ENCODE results near the gene C16orf87.
"Not testable (repeated sequence)": the region's sequence is repeated elsewhere in the genome, so short reads cannot be mapped to it uniquely, and the experiment has no call there.

C16orf87 gene, protein sequence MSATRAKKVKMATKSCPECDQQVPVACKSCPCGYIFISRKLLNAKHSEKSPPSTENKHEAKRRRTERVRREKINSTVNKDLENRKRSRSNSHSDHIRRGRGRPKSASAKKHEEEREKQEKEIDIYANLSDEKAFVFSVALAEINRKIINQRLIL

DNA sequence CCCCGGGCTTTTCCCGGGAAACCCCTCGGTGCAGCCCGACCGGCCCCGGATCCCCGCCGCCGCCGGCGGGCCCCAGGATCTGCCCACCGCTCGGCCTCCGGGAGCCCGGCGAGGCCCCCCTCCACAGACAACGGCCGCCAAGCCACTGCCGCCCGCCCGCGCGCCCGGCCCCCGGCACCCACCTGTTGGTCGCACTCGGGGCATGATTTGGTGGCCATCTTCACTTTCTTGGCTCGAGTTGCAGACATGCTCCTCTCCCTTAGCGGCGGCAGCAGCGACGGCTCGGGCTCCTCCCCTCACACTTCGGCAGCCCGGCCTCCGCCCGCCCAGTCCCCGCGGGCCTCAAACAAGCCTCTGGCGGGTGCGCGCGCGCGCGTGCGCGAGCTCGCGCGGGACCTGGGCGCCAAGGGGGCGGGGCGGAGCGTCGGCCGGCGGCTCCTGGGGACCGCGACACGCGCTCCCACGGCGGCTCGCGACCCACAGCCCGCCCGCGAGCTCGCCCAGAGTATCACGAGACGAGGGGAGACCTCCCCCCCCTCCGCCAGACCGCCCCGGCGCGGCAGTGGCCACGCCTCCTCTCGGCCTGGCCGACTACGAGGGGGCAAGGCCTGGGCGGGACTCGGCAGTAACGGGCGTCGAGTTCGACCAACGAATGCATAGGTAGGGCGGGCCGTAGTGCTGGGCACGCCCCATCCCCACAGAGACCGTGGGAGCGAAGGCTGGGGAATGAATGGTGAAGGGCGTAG, at the start of gene C16orf87:
Gene C16orf87 (minus strand): TSS at position 279 of the 746 bp plus-strand sequence. CDS start 31 bp downstream, at position 248.
- peak; percentile 91 for DNase-seq

DNA sequence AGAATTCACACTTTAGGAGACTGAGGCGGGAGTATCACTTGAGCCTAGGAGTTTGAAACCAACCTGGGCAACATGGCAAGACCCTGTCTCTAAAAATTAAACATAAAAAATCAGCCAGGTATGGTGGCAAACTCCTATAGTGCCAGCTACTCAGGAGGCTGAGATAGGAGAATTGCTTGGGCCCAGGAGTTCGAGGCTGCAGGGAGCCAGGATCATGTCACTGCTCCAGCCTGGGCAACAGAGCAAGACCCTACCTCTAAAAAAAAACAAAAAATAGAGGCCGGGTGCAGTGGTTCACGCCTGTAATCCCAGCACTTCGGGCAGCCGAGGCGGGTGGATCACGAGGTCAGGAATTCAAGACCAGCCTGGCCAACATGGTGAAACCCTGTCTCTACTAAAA, 44.3 kb upstream of the C16orf87 start:
- no peak for DNase-seq

DNA sequence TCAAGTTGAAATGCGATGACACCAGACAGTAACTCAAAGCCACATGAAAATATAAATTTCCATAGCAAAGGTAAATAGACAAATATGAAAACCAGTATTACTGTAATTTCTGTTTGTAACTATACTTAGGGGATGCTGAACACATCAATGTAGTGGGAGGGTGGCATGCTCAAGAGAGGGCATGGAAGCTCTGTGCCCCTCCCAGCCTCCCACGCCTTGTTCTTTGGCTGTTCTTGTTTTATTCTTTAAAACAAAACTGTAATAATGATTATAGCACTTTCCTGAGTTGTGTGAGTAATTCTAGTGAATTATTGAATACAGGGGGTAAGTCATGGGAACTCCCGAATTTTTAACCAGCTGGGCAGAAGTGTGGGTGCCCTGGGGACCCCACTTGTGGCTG, 42.2 kb upstream of the C16orf87 start:
- DNase-seq, result no peak

DNA sequence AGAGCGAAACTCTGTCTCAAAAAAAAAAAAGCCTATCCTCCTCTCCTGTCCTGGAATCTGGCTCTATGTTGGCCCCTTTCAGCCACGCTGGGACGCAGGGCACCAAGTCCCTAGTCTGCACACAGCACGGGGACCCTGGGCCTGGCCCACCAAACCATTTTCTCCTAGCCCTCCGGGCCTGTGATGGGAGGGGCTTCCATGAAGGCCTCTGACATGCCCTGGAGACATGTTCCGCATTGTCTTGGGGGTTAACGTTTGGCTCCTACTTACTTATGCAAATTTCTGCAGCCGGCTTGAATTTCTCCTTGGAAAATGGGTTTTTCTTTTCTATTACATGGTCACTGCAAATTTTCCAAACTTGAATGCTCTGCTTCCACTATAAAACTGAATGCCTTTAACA, 40.6 kb upstream of the C16orf87 start:
- no peak for DNase-seq

DNA sequence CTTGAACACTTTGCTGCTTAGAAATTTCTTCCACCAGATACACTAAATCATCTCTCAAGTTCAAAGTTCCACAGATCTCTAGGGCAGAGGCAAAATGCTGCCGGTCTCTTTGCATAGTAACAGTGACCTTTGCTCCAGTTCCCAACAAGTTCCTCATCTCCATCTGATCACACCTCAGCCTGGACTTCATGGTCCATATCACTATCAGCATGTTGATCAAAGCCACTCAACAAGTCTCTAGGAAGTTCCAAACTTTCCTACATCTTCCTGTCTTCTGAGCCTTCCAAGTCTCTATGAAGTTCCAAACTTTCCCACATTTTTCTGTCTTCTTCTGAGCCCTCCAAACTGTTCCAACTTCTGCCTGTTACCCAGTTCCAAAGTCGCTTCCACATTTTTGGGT, 37.9 kb upstream of the C16orf87 start:
- DNase-seq, result not testable (repeated sequence)

DNA sequence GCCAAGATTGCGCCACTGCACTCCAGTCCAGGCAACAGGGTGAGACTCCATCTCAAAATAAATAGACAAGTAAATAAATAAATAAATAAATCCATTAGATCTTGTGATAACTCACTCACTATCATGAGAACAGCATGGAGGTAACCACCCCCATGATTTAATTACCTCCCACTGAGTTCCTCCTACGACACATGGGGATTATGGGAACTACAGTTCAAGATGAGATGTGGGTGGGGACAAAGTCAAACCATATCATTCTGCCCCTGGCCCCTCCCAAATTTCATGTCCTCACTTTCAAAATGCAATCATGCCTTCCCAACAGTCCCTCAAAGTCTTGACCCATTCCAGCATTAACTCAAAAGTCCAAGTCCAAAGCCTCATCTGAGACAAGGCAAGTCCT, 36.5 kb upstream of the C16orf87 start:
- not testable (repeated sequence) for DNase-seq

DNA sequence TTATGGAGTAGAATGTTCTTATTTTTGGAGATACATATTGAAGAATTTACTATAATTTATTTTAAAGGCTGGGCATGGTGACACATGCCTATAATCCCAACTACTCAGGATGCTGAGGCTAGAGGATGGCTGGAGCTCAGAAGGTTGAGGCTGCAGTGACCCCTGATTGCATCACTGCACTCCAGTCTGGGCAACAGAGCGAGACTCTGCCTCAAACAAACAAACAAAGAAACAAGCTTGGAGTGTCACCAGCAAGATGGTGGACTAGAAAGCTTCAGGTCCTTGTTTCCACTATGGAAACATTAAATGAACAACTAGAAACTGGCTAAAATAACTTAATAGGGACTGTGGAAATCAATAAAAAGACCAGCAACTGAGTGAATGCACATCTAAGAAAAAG, 35.3 kb upstream of the C16orf87 start:
- no peak for DNase-seq

DNA sequence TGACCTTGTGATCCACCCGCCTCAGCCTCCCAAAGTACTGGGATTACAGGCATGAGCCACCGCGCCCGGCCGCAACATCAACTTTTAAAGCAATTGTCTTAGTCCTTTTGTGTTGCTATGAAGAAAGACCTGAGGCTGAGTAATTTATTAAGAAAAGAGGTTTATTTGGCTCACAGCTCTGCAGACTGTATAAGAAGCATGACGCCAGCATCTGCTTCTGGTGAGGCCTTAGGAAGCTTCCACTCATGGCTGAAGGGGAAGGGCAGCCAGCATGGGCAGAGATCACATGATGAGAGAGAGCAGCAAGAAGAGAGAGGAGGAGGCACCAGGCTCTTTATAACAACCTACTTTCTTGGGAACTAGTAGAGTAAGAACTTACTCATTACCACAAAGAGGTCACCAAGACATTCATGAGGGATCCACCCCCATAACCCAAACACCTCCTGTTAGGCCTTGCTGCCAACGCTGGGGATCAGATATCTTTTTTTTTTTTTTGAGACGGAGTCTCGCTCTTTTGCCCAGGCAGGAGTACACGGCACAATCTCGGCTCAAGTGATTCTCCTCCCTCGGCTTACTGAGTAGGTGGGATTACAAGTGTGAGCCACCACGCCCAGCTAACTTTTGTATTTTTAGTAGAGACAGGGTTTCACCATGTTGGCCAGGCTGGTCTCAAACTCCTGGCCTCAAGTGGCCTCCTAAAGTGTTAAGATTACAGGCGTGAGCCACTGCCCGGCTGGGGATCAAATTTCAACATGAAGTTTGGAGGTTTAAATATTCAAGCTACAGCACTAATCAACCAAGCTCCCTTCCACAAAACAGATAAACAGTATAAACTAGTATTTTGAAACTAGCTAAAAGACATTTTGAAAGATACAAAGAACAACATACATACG, 31.8 kb upstream of the C16orf87 start:
- no peak for DNase-seq

DNA sequence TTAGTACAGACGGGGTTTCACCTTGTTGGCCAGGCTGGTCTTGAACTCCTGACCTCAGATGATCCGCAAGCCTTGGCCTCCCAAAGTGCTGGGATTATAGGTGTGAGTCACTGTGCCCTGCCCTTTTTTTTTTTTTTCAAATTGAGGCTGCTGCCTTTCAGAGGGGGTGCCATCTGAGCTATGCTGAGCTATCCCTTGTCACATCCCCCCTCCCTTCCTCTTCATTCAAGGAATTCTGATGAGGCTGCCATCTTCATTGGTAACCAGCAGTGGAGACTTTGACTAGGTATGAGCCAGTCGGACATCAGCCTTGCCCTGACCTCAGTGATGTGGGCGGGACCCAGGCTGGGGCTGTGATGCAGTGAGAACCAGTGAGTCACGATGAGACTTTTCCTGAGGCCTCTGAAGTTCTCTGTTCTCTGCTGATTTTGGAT, 28.8 kb upstream of the C16orf87 start:
- peak; percentile 46 for DNase-seq

DNA sequence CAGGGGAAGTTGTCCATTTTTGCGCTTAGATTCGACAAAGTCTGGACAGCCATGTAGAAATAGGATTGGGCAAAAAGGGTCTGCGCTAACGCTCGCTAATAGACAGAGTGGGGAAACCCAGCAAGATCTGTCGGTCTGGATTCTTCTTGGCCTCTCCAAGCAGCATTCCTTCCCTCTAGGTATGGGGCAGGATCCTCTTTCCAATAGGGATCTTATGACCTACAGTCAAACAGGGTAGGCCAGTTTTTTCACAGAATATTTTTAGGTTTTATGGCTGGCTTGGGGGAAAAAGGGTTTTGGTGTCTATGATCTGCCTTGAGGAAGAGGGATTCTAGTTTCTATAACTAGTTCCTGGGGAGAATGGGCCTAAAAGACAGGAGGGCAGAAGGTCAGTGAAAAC, 27.2 kb upstream of the C16orf87 start:
- no peak for DNase-seq

DNA sequence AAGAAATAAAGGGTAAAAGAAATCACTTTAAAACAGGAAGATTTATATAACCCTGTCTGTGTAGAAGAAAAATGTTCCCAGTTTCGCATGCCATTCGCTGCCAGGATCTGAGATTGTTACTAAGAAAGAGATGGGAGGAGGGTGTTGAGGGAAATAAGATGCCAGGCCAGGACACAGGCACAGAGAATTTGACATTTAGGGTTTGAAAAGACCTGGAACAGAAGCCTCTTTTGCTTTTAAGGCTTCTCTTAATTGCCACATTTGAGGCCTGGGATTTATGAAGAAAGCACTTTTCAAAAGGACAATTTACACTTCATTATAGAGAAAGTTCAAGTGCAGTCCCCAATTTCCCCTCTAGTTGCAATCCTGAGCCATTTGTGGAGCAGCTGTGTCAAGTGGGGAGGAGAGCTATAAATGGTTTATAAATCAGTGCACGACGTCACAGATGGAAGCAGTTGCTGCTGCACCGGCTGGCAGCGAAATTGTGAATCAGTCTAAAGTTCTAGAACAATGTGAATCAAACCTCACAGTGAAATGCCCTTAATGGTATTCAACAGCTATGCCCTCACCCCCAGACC, 26.5 kb upstream of the C16orf87 start:
- no peak for DNase-seq

DNA sequence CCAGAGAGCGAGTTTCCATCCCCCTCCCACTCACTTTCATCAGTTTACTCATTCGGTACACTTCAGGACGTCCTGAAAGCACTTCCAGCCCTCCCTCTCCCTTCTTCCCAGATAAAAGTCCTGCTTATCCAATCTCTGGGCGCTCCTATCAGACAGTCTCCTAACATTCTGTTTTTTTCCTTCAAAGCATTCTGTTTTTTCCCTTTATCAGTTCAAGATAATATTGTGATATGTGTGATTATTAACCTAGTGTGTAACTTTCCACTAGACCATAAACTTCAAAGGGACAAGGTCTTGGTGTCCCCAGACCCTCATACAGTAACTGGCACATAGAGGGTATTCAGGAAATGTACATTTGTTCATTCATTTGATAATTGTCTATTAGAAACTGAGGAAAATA, 24.4 kb upstream of the C16orf87 start:
- DNase-seq, result no peak

DNA sequence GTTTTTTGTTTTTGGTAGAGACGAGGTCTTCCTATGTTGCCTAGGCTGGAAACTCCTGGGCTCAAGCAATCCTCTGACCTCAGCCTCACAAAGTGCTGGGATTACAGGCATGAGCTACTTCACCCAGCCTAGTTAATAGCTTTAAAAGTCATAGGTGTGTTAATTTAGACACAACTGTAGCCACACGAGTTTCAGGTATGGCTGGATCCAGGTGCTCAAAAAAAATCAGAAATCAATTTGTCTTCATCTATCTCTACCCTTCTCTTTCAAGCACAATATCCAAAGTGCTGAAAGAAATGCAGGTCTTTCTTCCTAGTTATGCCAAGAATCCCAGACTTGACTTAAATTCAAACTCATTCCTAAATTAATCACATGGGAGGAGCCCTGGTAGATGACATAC, 23.9 kb upstream of the C16orf87 start:
- no peak for DNase-seq

DNA sequence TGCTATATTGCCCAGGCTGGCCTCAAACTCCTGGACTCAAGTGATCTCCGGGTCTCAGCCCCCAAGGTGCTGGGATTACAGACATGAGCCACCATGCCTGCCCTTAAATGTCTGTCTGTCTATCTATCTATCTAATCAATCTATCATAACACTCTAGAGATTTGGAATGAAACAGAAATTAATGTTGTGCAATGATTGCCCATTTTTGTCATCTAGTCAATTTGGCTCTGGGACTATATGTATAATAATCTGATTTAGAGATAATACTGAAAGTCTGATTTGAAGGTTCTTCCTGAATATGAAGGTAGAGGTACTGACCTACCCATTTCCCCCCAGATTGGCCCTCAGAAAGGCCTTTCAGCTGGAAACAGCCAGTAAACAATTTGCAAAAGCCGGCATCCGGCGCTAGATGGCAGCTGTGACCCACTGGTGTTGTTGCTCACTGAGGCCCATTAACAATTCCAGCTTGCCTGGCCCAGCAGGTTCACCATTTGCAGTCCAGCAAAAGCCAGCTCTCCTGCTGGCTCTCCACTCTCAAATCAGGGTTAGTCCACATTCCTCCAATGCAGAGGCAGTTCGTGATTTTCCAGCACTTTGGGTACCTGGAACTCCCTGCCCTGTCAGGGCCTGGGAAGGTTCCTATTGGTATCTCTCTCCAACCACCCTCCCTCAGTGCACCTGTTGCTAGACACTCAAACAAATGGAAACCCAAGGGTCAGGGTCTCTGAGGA, 22.9 kb upstream of the C16orf87 start:
- DNase-seq, result peak; percentile 66

DNA sequence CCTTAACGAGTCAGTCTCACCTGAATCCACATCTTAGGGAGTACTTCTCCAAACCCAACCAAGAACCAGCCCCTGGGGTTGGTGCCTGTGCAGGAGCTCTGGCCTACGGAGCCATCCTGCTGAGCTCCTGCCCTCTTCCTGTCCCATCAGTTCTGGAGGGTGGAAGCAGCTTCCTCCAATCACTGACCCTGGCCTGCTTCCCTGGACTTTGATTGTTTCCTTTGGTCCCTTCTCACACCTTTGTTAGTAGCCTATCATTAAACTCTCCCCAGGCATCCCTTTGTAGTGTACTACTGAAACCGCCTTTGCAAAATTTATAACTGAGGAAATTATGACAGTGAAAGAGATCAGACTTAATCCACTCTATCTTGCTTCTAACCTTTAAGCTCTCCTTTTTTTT, 21.1 kb upstream of the C16orf87 start:
- DNase-seq, result no peak

DNA sequence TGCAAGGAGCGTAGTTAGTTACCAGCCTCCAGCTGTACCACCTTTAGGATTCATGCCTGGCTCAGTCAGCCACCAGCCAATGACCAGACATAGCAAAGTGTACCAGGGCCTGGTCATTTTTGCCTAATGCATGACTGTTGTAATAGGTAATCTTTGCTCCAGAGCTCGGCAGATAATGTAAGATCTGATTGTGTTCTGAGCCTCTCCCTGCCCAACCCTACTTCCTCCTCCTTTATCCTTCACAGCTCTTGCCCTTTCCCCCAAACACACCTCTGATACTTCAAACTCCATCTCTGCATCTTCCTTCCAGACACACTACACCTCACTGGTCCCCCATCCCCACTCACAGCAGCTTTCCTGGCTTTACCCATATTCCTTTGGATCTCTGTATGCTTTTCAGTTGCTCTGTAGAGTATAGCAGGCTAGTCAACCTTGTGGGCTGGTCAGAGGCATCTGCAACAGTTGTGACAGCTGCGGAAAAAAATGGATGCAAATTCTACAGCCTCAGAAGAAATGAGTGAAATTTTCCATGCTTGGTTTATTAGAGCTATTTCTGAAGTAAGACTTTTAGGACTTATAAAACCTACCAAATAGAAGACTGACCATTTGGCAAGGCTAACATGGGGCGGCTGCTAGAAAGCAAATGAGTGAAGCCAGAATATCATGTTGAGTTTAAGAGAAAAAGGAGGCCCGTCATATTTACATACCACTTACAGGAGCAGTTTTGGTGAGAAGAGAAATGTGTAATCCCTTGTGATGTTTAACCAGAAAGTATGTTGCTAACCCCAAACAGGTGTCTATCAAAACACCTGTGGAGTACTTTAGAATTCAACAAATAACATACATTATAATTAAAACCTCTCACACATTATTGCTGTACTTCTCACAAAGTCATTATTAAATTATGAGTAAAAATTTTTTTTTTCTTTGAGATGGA, 19.9 kb upstream of the C16orf87 start:
- DNase-seq, result no peak

DNA sequence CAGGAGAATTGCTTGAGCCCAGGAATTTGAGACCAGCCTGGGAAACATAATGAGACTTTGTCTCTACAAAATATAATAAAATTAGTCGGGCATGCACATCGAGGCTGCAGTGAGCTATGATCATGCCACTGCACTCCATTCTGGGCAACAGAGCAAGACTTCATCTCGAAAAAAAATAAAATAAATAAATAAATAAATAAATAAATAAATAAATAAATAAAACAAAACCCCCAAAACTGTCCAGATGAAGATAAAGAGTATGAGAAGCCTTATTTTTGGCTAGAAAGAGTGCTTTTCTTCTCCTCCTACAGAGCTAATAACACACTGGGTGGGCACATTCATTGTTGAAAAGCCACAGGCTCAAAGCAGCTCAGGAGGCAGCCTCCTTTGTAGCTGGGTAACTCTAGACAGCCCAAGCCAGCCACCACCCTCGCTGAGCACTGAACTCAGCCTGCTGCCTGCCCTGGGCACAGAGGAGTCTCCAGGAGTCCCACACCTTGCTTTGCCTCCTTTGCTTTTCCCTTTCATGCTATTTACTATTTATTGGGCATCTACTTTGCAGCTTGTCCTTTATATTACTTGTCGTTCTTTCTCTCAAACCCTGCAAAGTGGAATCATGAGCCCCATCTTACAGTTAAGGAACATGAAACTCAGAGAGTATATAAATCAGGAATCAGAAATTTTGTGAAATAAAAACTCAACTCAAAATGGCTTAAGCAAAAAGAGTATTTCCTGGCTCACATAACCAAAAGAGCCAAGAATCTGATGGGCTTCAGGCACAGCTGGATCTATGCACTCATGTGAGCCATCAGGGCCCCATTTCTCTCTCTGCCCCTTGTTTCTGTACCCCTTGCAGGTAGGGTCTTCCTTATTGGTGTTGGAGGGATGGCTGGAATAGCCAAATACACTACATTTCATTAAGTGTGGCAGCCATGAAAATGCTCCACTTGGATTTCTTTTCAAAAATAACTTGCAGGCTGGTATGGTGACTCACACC, 18.1 kb upstream of the C16orf87 start:
- DNase-seq, result no peak

DNA sequence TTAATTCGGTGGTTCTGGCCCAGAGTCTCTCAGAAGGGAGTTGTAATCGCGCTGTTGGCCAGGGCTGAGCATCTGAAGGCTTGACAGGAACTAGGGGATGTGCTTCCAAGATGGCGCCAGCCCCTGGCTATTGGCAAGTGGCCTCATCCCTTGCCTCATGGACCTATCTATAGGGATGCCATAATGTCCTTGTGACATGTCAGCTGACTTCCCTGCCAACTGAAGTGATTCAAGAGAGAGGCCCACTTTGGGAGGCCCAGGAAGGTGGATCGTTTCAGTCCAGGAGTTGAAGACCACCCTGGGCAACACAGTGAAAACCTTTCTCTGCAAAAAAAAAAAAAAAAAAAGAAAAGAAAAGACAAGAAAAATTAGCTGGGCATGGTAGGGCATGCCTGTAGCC, 15.0 kb upstream of the C16orf87 start:
- no peak for DNase-seq

DNA sequence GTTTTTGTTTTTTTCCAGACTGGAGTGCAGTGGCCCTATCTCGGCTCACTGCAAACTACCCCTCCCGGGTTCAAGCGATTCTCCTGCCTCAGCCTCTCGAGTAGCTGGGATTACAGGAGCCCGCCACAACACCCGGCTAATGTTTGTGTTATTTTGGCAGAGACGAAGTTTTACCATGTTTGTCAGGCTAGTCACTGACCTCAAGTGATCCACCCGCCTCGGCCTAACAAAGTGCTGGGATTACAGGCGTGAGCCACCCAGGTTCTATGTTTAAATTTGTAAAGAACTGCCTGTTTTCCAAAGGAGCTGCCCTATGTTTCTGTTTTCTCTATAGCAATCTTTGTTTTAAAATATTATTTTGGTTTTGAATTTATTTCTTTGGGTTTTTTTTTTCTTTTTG, 13.8 kb upstream of the C16orf87 start:
- no peak for DNase-seq

Data from stimulated activated CD4-positive, alpha-beta T cell treated with anti-CD3 and anti-CD28 coated beads, Interleukin-4, amount 100 ng/mL, for 24 hours (primary cell).